ENCODE data around the gene ITSN2.

DNA sequence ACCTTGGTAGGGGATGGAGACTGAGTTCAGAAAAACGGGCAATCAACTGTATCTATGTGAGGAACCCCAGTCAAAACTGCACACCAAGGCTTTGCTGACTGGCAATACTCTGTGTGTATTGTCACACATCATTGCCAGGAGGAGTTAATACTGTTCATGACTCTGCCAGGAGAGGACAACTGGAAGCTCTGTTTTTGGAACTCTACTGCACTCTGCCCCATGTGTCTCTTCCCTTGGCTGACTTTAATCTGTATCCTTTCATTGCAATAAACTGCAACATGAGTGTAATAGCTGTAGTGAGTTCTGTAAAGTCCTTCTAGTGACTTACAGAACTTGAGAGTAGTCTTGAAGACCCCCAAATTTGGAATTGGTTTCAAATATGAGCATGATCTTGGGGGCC is 113.2 kb downstream of the ITSN2 start:
- TF ChIP-seq, protein P1, sequence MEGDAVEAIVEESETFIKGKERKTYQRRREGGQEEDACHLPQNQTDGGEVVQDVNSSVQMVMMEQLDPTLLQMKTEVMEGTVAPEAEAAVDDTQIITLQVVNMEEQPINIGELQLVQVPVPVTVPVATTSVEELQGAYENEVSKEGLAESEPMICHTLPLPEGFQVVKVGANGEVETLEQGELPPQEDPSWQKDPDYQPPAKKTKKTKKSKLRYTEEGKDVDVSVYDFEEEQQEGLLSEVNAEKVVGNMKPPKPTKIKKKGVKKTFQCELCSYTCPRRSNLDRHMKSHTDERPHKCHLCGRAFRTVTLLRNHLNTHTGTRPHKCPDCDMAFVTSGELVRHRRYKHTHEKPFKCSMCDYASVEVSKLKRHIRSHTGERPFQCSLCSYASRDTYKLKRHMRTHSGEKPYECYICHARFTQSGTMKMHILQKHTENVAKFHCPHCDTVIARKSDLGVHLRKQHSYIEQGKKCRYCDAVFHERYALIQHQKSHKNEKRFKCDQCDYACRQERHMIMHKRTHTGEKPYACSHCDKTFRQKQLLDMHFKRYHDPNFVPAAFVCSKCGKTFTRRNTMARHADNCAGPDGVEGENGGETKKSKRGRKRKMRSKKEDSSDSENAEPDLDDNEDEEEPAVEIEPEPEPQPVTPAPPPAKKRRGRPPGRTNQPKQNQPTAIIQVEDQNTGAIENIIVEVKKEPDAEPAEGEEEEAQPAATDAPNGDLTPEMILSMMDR (IDR thresholded peaks at IDR 0.05; ENCODE audit: low read depth, low read length), result no peak
- TF ChIP-seq, protein P2, sequence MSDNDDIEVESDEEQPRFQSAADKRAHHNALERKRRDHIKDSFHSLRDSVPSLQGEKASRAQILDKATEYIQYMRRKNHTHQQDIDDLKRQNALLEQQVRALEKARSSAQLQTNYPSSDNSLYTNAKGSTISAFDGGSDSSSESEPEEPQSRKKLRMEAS (IDR thresholded peaks at IDR 0.05; ENCODE audit: low read depth, low read length), result no peak

All from NB4 (cell line).